ENCODE results near the gene CBLN1. TPM values are rescaled to one million over a fixed set of nuclear protein-coding genes. Genes with fewer than 3 reads are reported as not detected.
"Not testable (repeated sequence)": the region's sequence is repeated elsewhere in the genome, so short reads cannot be mapped to it uniquely, and the experiment has no call there.

The CBLN1 gene
- total RNA-seq, 1 donor from 2014 or later = not detected

- no peak overlapping the region for H3K4me3 Mint-ChIP-seq
- H3K27ac Mint-ChIP-seq = no peak overlapping the region
- peaks cover 2% of the 10 kb centered on the region for H3K9me3 Mint-ChIP-seq
- no peak for DNase-seq
- H3K4me1 Mint-ChIP-seq = no peaks in the 10 kb centered on the region
- intact Hi-C loops (cut with micrococcal nuclease) = no loop called here
- H3K36me3 Mint-ChIP-seq (ENCODE audit: low read depth) = peaks cover under 1% of the 10 kb centered on the region
- H3K27me3 Mint-ChIP-seq = peaks cover 56% of the 10 kb centered on the region
These were observed 7.9 kb downstream of the CBLN1 start for GRCh38 chr16:49273771-49274170.

GRCh38 chr16:49271363-49271762 lies 10.3 kb downstream of the CBLN1 start:
- Mint-ChIP-seq H3K27me3 (peaks cover 31% of the 10 kb centered on the region), H3K9me3 (no peaks in the 10 kb centered on the region), H3K36me3 (ENCODE audit: low read depth) (no peaks in the 10 kb centered on the region), H3K4me3 (no peak overlapping the region), H3K4me1 (no peaks in the 10 kb centered on the region), H3K27ac (no peak overlapping the region)
- DNase-seq = no peak
- intact Hi-C loops (cut with micrococcal nuclease) = no loop called here

GRCh38 chr16:49269201-49269600 lies 12.4 kb downstream of the CBLN1 start:
- no peak overlapping the region for H3K4me3 Mint-ChIP-seq
- H3K27me3 Mint-ChIP-seq = peaks cover 12% of the 10 kb centered on the region
- H3K27ac Mint-ChIP-seq = no peak overlapping the region
- intact Hi-C loops (cut with micrococcal nuclease) = no loop called here
- no peaks in the 10 kb centered on the region for H3K36me3 Mint-ChIP-seq (ENCODE audit: low read depth)
- no peak for DNase-seq
- H3K4me1 Mint-ChIP-seq = no peaks in the 10 kb centered on the region
- H3K9me3 Mint-ChIP-seq = peaks cover 2% of the 10 kb centered on the region

GRCh38 chr16:49268667-49269066 lies 13.0 kb downstream of the CBLN1 start:
- Mint-ChIP-seq H3K36me3 (ENCODE audit: low read depth) (no peaks in the 10 kb centered on the region), H3K4me1 (no peaks in the 10 kb centered on the region), H3K27me3 (peaks cover 7% of the 10 kb centered on the region), H3K9me3 (peaks cover 4% of the 10 kb centered on the region), H3K27ac (no peak overlapping the region), H3K4me3 (no peak overlapping the region)
- intact Hi-C loops (cut with micrococcal nuclease) = no loop called here
- no peak for DNase-seq

GRCh38 chr16:49262501-49262900 lies 19.1 kb downstream of the CBLN1 start:
- no peak for DNase-seq
- H3K4me3 Mint-ChIP-seq = no peak overlapping the region
- no peak overlapping the region for H3K27ac Mint-ChIP-seq
- intact Hi-C loops (cut with micrococcal nuclease) = no loop called here
- H3K9me3 Mint-ChIP-seq = peaks cover 4% of the 10 kb centered on the region
- H3K27me3 Mint-ChIP-seq = no peaks in the 10 kb centered on the region
- no peaks in the 10 kb centered on the region for H3K36me3 Mint-ChIP-seq (ENCODE audit: low read depth)
- no peaks in the 10 kb centered on the region for H3K4me1 Mint-ChIP-seq

- no peak overlapping the region for H3K4me3 Mint-ChIP-seq
- H3K27ac Mint-ChIP-seq = no peak overlapping the region
- intact Hi-C loops (cut with micrococcal nuclease) = no loop called here
- H3K36me3 Mint-ChIP-seq (ENCODE audit: low read depth) = no peaks in the 10 kb centered on the region
- H3K9me3 Mint-ChIP-seq = peaks cover 4% of the 10 kb centered on the region
- no peaks in the 10 kb centered on the region for H3K27me3 Mint-ChIP-seq
- H3K4me1 Mint-ChIP-seq = no peaks in the 10 kb centered on the region
- no peak for DNase-seq
These were observed 19.7 kb downstream of the CBLN1 start for GRCh38 chr16:49261930-49262329.

- Mint-ChIP-seq H3K27me3 (no peaks in the 10 kb centered on the region), H3K9me3 (peaks cover 4% of the 10 kb centered on the region), H3K4me1 (no peaks in the 10 kb centered on the region), H3K4me3 (no peak overlapping the region), H3K36me3 (ENCODE audit: low read depth) (no peaks in the 10 kb centered on the region), H3K27ac (no peak overlapping the region)
- DNase-seq = no peak
- intact Hi-C loops (cut with micrococcal nuclease) = no loop called here
These were observed 20.6 kb downstream of the CBLN1 start for GRCh38 chr16:49260956-49261530.

- no peak overlapping the region for H3K4me3 Mint-ChIP-seq
- no peaks in the 10 kb centered on the region for H3K4me1 Mint-ChIP-seq
- peaks cover 4% of the 10 kb centered on the region for H3K9me3 Mint-ChIP-seq
- H3K36me3 Mint-ChIP-seq (ENCODE audit: low read depth) = no peaks in the 10 kb centered on the region
- no peak overlapping the region for H3K27ac Mint-ChIP-seq
- intact Hi-C loops (cut with micrococcal nuclease) = no loop called here
- DNase-seq = no peak
- no peaks in the 10 kb centered on the region for H3K27me3 Mint-ChIP-seq
These were observed 21.4 kb downstream of the CBLN1 start for GRCh38 chr16:49260253-49260652.

- peaks cover 4% of the 10 kb centered on the region for H3K9me3 Mint-ChIP-seq
- no peak overlapping the region for H3K4me3 Mint-ChIP-seq
- H3K36me3 Mint-ChIP-seq (ENCODE audit: low read depth) = no peaks in the 10 kb centered on the region
- no peak for DNase-seq
- no peak overlapping the region for H3K27ac Mint-ChIP-seq
- intact Hi-C loops (cut with micrococcal nuclease) = no loop called here
- no peaks in the 10 kb centered on the region for H3K4me1 Mint-ChIP-seq
- H3K27me3 Mint-ChIP-seq = no peaks in the 10 kb centered on the region
These were observed 22.3 kb downstream of the CBLN1 start for GRCh38 chr16:49259330-49259729.

GRCh38 chr16:49250689-49251088 lies 30.9 kb downstream of the CBLN1 start:
- no peak overlapping the region for H3K4me3 Mint-ChIP-seq
- intact Hi-C loops (cut with micrococcal nuclease) = no loop called here
- no peaks in the 10 kb centered on the region for H3K4me1 Mint-ChIP-seq
- no peaks in the 10 kb centered on the region for H3K9me3 Mint-ChIP-seq
- H3K36me3 Mint-ChIP-seq (ENCODE audit: low read depth) = no peaks in the 10 kb centered on the region
- H3K27me3 Mint-ChIP-seq = no peaks in the 10 kb centered on the region
- H3K27ac Mint-ChIP-seq = no peak overlapping the region
- DNase-seq = no peak

GRCh38 chr16:49248227-49248626 lies 33.4 kb downstream of the CBLN1 start:
- no peaks in the 10 kb centered on the region for H3K4me1 Mint-ChIP-seq
- intact Hi-C loops (cut with micrococcal nuclease) = no loop called here
- DNase-seq = no peak
- no peak overlapping the region for H3K27ac Mint-ChIP-seq
- H3K27me3 Mint-ChIP-seq = no peaks in the 10 kb centered on the region
- H3K9me3 Mint-ChIP-seq = no peaks in the 10 kb centered on the region
- H3K36me3 Mint-ChIP-seq (ENCODE audit: low read depth) = no peaks in the 10 kb centered on the region
- no peak overlapping the region for H3K4me3 Mint-ChIP-seq

- Mint-ChIP-seq H3K27me3 (no peaks in the 10 kb centered on the region), H3K4me1 (no peaks in the 10 kb centered on the region), H3K4me3 (no peak overlapping the region), H3K27ac (no peak overlapping the region), H3K9me3 (no peaks in the 10 kb centered on the region), H3K36me3 (ENCODE audit: low read depth) (no peaks in the 10 kb centered on the region)
- DNase-seq = no peak
- intact Hi-C loops (cut with micrococcal nuclease) = no loop called here
These were observed 45.4 kb downstream of the CBLN1 start for GRCh38 chr16:49236216-49236615.

- H3K27me3 Mint-ChIP-seq; H3K4me1 Mint-ChIP-seq; intact Hi-C loops (cut with micrococcal nuclease): not testable (repeated sequence)
These were observed 53.3 kb downstream of the CBLN1 start for GRCh38 chr16:49228335-49228734.

More at GRCh38 chr16:49228335-49228734, 53.3 kb downstream of the CBLN1 start:
- not testable (repeated sequence) for H3K36me3 Mint-ChIP-seq (ENCODE audit: low read depth); H3K27ac Mint-ChIP-seq; H3K4me3 Mint-ChIP-seq; DNase-seq; H3K9me3 Mint-ChIP-seq
